Urinary bladder (tissue), 4 donors: ENCODE data around the gene KIRREL3. TPM values are rescaled to one million over a fixed set of nuclear protein-coding genes. Genes with fewer than 3 reads are reported as not detected.

ENCODE experiments used
- DNase-seq: peaks from one replicate; pipeline ENCODE4 v3.0.0-alpha.2; 2015; ENCODE audit errors: extremely low spot score
- H3K27ac ChIP-seq: one replicate; pipeline ENCODE4 v1.5.1; 2013; ENCODE audit warnings: low read depth, mild to moderate bottlenecking, moderate library complexity
- H3K36me3 ChIP-seq: one replicate; pipeline ENCODE4 v1.6.1; 2013; ENCODE audit warnings: mild to moderate bottlenecking, moderate library complexity; ENCODE audit not compliant: insufficient read depth
- H3K4me1 ChIP-seq: one replicate; pipeline ENCODE4 v1.6.1; 2013; ENCODE audit warnings: mild to moderate bottlenecking, moderate library complexity; ENCODE audit not compliant: insufficient read depth
- H3K4me3 ChIP-seq: one replicate; pipeline ENCODE4 v1.5.1; 2013; ENCODE audit warnings: low read depth, low read length
- whole genome bisulfite sequencing: extraction: QIAGEN DNeasy Blood & Tissue Kit; methylation state at CpG from one replicate; pipeline ENCODE4 v1.1.7; 2013; 5-methylcytosine and 5-hydroxymethylcytosine counted together
- polyA plus RNA-seq: library from polyadenylated mRNA; stranded (reverse); fragments of 200-250 nt; gene quantifications from one replicate; pipeline ENCODE4 v1.2.3, GENCODE V29; 2013
- total RNA-seq: library from RNA; depleted of rRNA; stranded (reverse); fragments of >200 nt; gene quantifications from one replicate; pipeline ENCODE4 v1.2.3, GENCODE V29; 2014
- donor health status: healthy with polysubstance abuse.
- donor health status: healthy.

The KIRREL3 gene
- total and polyA plus RNA-seq, 2 donors = 0.80 to 1.0 TPM

GRCh38 chr11:126654886-126655806 is 345.4 kb downstream of the KIRREL3 start:
- Histone ChIP-seq H3K36me3 (no peaks in the 10 kb centered on the region), H3K4me1 (no peaks in the 10 kb centered on the region), H3K27ac (no peak overlapping the region), H3K4me3 (no peak overlapping the region)
- DNase-seq = no peak
- WGBS = 42% methylated on average over 12 of the region's 12 CpGs

DNA sequence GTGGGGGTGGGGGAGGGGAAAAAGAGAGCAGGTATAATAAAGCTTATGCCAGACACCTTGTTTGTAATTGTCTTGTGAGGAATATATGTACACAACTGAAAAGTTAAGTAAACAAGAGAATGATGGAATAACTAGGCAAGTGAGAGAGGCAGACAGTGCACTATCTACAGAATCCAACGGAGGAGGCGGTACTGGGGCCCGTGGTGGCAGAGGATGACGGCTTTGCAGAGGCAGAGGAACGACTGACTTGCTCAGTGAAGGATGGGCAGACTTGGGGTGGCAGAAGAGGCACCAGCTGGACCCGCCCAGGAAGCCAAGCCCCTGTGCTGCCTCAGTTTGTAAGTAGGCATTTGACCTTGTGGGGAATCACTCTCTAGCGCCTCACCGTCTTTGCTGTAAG is 347.5 kb downstream of the KIRREL3 start:
- Histone ChIP-seq H3K27ac (no peak overlapping the region), H3K4me3 (no peak overlapping the region), H3K4me1 (no peaks in the 10 kb centered on the region), H3K36me3 (no peaks in the 10 kb centered on the region)
- WGBS = 82% methylated on average over 8 of the region's 8 CpGs
- DNase-seq = no peak

- Histone ChIP-seq H3K4me3 (no peak overlapping the region), H3K36me3 (no peaks in the 10 kb centered on the region), H3K27ac (no peak overlapping the region), H3K4me1 (no peaks in the 10 kb centered on the region)
- 43% methylated on average over 5 of the region's 5 CpGs for whole genome bisulfite sequencing
- no peak for DNase-seq
These were observed 352.8 kb downstream of the KIRREL3 start for GRCh38 chr11:126647735-126648134.

- Histone ChIP-seq H3K27ac (no peak overlapping the region), H3K4me1 (no peaks in the 10 kb centered on the region), H3K36me3 (no peaks in the 10 kb centered on the region), H3K4me3 (no peak overlapping the region)
- DNase-seq = no peak
- 82% methylated on average over 10 of the region's 10 CpGs for WGBS
These were observed 353.6 kb downstream of the KIRREL3 start for GRCh38 chr11:126646701-126647557.

DNA sequence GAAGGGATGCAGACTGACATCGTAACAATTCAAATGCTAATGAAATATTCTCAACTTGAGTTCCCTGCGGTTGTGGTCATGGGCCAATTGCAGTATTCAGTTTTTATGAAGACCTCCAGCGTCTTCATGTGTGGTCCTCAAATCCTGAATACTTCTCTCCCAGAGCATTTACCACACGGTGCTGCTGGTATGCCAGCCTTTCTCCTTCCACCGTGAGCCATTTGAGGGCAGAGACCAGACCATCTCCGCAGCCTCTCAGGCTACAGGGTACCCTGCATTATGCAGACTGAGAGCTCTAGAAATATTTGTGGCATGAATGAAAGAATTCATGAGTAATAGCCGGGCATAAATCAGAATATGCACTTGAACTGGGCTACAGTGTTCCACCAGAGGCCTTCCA is 355.4 kb downstream of the KIRREL3 start:
- 75% methylated on average over 7 of the region's 7 CpGs for WGBS

GRCh38 chr11:126640186-126640585 is 360.4 kb downstream of the KIRREL3 start:
- no peak for DNase-seq

More for the DNA sequence above, 355.4 kb downstream of the KIRREL3 start:
- Histone ChIP-seq H3K27ac (no peak overlapping the region), H3K36me3 (no peaks in the 10 kb centered on the region), H3K4me1 (no peaks in the 10 kb centered on the region), H3K4me3 (no peak overlapping the region)
- no peak for DNase-seq

GRCh38 chr11:126639692-126640091 is 360.9 kb downstream of the KIRREL3 start:
- DNase-seq = no peak
- no peaks in the 10 kb centered on the region for H3K4me1 ChIP-seq
- WGBS = 88% methylated on average over 3 of the region's 3 CpGs
- no peaks in the 10 kb centered on the region for H3K36me3 ChIP-seq
- H3K4me3 ChIP-seq = no peak overlapping the region
- H3K27ac ChIP-seq = no peak overlapping the region

More at GRCh38 chr11:126640186-126640585, 360.4 kb downstream of the KIRREL3 start:
- Histone ChIP-seq H3K27ac (no peak overlapping the region), H3K36me3 (no peaks in the 10 kb centered on the region), H3K4me1 (no peaks in the 10 kb centered on the region), H3K4me3 (no peak overlapping the region)
- WGBS = 68% methylated on average over 12 of the region's 12 CpGs

- Histone ChIP-seq H3K4me3 (no peak overlapping the region), H3K36me3 (no peaks in the 10 kb centered on the region), H3K27ac (no peak overlapping the region), H3K4me1 (no peaks in the 10 kb centered on the region)
- 51% methylated on average over 5 of the region's 5 CpGs for WGBS
- DNase-seq = no peak
These were observed 361.9 kb downstream of the KIRREL3 start for GRCh38 chr11:126638648-126639047.

DNA sequence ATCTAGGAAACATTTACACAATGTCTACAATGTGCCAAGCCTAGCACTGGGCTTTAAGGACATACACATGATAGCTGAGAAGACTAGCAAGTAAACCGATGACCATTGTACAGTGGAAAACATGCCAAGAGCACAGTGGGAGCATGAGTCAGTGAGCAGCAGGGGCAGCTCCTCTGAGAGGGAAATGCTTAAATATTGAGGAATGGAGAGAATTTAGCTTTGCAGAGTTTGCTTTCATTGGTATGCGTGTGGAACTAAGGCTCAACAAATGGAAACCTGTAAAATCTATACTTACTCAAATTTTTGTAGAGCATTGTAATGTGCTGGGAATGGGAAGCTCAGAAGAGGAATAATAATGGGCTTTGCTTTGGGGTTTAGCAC is 362.8 kb downstream of the KIRREL3 start:
- Histone ChIP-seq H3K27ac (no peak overlapping the region), H3K36me3 (no peaks in the 10 kb centered on the region), H3K4me3 (no peak overlapping the region), H3K4me1 (no peaks in the 10 kb centered on the region)
- WGBS = 62% methylated on average over 2 of the region's 2 CpGs
- DNase-seq = no peak

GRCh38 chr11:126636911-126637794 is 363.4 kb downstream of the KIRREL3 start:
- Histone ChIP-seq H3K4me1 (no peaks in the 10 kb centered on the region), H3K27ac (no peak overlapping the region), H3K4me3 (no peak overlapping the region), H3K36me3 (no peaks in the 10 kb centered on the region)
- no peak for DNase-seq
- WGBS = 66% methylated on average over 5 of the region's 5 CpGs

DNA sequence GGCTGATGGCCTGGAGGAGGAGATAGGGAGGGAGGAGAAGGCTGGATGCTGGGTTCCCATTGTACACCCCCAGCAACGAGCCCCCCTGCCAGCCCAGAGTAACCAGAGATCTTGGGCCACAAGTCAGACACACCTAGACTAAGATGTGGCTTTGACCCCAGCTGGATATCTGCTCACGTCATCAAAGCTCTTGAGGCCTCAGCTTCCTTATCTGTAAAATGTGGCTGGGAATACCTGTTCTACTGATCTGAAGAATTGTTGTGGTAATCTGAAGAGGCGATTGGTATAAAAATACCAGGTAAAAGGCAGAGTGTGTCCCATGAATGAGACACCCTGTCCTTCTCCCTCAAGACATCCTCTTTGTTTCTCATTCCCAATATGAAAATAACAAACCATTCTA is 365.1 kb downstream of the KIRREL3 start:
- DNase-seq = no peak
- Histone ChIP-seq H3K4me1 (no peaks in the 10 kb centered on the region), H3K36me3 (no peaks in the 10 kb centered on the region), H3K27ac (no peak overlapping the region), H3K4me3 (no peak overlapping the region)
- WGBS = 71% methylated on average over 3 of the region's 3 CpGs

- Histone ChIP-seq H3K36me3 (no peaks in the 10 kb centered on the region), H3K4me1 (no peaks in the 10 kb centered on the region), H3K27ac (no peak overlapping the region), H3K4me3 (no peak overlapping the region)
- 67% methylated on average over 2 of the region's 2 CpGs for WGBS
- DNase-seq = no peak
These were observed 365.6 kb downstream of the KIRREL3 start for GRCh38 chr11:126634963-126635362.

DNA sequence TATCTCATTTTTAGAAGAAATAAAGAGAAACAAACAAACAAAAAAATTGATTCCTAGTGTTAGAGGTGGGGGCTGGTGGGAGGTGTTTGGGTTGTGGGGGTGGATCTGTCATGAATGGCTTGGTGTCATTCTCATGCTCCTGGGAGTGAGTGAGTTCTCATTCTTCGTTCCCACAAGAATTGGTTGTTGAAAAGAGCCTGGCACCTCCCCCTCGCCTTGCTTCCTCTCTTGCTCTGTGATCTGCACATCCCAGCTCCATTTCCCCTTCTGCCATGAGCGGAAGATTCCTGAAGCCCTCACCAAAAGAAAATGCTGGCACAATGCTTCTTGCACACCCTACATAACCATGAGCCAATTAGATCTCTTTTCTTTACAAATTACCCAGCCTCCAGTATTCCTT is 367.2 kb downstream of the KIRREL3 start:
- Histone ChIP-seq H3K27ac (no peak overlapping the region), H3K4me3 (no peak overlapping the region), H3K4me1 (no peaks in the 10 kb centered on the region), H3K36me3 (no peaks in the 10 kb centered on the region)
- DNase-seq = no peak
- WGBS = 49% methylated on average over 3 of the region's 3 CpGs
